Left cardiac atrium (tissue), 4 donors: Measurements from ENCODE around the gene VASN. TPM values are rescaled to one million over a fixed set of nuclear protein-coding genes. Genes with fewer than 3 reads are reported as not detected.

Experiments used
- ATAC-seq, 2 donors: fragments of 200-7000 bp; cut with Tn5 transposase; one replicate each; pipeline ENCODE4 v1.9.1; 2020; ENCODE audit warnings: mild to moderate bottlenecking in 2 of 2, moderate library complexity in 2 of 2
- DNase-seq: peaks from one replicate; pipeline ENCODE4 v3.0.0-alpha.2; 2020
- intact Hi-C, 2 donors: fragments of 100-400 bp; cut with DNase I; formaldehyde crosslinking; loops; one replicate each; pipeline versions ENCODE4 v1.14.1 to v1.15.1; 2022 to 2023
- total RNA-seq, 2 donors: library from RNA; stranded (reverse); fragmentation: NEBNext Ultra II Directional; extraction: Animal tissue kit (Norgen Biotek cat#: 25700); gene quantifications; one replicate each; pipeline ENCODE4 v1.2.1, GENCODE V29; 2021
- donor health status: DM: no; HTN: yes; CAD: no.
- donor health status: DM: no; HTN: yes; CAD: no; lungs with severe emphysema.
- donor health status: DM: yes; HTN: yes; CAD: no.
- donor health status: Dilated cardiomyopathy.

Gene VASN
- total RNA-seq, 2 donors from 2014 or later = 10.6 to 20.0 TPM

DNA sequence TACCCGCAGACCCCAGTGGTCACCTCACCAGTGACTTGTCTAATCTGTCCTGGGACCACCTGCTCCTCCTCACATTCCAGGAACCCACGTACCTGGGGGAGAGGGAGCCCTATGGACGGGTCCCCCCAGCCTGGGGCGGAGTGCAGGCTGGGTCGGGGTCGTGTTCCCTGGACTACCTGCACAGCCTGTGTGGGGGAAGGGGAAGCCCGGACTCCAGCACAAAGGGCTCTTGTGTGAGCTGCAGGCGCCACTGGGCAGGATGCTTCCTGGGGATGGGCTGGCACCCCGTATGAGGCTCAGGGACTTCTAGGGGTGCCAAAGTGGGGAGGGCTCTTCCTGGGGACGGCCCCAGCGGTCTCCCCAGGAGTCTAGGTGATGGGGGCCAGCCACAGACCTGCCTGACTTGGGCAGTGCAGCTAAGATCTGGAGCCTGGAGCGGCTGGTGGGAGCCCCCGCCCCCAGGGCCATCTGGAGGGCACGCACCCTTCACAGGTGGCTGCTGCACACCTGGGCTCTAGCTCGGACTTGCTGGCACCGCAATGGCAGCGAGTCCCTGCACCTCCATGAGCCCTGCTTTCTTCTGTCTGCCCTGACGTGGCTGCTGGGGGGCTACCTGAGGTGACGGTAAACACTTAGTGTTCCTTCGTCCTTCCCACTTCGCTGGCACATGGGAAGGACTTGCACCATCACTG, 7.5 kb downstream of the VASN start:
- ATAC-seq (no peak), DNase-seq (no peak)
- intact Hi-C loops = no loop called here

DNA sequence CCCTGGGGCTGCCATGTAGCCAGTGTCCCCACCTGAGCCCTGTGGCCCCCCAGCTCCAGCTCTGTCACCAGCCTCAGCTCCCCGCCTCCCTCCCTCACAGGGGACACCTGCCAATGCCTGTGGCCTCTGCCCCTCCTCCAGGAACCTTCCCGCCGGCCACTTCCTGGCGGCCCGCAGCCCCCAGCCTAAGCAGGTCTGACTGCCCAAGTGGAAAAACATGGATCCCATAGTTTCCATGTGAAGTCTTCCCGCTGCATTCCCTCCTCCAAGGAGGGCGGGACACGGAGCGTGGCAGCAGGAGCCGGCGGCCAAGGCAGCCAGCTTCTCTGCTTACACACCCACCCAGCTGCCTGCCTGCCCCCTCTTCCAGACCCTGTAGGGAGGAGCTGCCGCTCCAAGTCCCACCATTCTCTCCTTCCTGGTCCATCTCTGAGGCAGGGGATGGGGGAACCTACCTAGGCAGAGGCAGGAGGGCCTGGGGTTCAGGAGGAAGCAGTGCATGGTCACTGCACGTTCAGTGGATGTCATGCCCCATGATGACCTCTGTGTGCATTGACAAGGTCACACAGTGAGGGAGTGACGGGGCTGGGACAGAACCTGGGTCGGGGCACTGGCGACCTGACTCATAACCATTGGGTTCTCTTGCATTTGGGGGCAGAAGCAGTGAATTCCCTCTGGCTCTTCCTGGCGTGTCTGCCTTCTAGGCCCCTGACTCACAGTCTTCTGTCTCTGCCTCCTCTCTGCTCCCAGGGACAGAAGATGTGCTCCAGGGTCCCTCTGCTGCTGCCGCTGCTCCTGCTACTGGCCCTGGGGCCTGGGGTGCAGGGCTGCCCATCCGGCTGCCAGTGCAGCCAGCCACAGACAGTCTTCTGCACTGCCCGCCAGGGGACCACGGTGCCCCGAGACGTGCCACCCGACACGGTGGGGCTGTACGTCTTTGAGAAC, 8.7 kb downstream of the VASN start:
- intact Hi-C loops = no loop called here
- no peak for ATAC-seq
- DNase-seq = peak; percentile 24

DNA sequence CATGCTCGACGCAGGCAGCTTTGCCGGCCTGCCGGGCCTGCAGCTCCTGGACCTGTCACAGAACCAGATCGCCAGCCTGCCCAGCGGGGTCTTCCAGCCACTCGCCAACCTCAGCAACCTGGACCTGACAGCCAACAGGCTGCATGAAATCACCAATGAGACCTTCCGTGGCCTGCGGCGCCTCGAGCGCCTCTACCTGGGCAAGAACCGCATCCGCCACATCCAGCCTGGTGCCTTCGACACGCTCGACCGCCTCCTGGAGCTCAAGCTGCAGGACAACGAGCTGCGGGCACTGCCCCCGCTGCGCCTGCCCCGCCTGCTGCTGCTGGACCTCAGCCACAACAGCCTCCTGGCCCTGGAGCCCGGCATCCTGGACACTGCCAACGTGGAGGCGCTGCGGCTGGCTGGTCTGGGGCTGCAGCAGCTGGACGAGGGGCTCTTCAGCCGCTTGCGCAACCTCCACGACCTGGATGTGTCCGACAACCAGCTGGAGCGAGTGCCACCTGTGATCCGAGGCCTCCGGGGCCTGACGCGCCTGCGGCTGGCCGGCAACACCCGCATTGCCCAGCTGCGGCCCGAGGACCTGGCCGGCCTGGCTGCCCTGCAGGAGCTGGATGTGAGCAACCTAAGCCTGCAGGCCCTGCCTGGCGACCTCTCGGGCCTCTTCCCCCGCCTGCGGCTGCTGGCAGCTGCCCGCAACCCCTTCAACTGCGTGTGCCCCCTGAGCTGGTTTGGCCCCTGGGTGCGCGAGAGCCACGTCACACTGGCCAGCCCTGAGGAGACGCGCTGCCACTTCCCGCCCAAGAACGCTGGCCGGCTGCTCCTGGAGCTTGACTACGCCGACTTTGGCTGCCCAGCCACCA, 9.7 kb downstream of the VASN start:
- DNase-seq = no peak
- intact Hi-C loops = no loop called here
- no peak for ATAC-seq

DNA sequence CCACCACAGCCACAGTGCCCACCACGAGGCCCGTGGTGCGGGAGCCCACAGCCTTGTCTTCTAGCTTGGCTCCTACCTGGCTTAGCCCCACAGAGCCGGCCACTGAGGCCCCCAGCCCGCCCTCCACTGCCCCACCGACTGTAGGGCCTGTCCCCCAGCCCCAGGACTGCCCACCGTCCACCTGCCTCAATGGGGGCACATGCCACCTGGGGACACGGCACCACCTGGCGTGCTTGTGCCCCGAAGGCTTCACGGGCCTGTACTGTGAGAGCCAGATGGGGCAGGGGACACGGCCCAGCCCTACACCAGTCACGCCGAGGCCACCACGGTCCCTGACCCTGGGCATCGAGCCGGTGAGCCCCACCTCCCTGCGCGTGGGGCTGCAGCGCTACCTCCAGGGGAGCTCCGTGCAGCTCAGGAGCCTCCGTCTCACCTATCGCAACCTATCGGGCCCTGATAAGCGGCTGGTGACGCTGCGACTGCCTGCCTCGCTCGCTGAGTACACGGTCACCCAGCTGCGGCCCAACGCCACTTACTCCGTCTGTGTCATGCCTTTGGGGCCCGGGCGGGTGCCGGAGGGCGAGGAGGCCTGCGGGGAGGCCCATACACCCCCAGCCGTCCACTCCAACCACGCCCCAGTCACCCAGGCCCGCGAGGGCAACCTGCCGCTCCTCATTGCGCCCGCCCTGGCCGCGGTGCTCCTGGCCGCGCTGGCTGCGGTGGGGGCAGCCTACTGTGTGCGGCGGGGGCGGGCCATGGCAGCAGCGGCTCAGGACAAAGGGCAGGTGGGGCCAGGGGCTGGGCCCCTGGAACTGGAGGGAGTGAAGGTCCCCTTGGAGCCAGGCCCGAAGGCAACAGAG, 10.5 kb downstream of the VASN start:
- no peak for ATAC-seq
- DNase-seq = no peak
- intact Hi-C loops = no loop called here

DNA sequence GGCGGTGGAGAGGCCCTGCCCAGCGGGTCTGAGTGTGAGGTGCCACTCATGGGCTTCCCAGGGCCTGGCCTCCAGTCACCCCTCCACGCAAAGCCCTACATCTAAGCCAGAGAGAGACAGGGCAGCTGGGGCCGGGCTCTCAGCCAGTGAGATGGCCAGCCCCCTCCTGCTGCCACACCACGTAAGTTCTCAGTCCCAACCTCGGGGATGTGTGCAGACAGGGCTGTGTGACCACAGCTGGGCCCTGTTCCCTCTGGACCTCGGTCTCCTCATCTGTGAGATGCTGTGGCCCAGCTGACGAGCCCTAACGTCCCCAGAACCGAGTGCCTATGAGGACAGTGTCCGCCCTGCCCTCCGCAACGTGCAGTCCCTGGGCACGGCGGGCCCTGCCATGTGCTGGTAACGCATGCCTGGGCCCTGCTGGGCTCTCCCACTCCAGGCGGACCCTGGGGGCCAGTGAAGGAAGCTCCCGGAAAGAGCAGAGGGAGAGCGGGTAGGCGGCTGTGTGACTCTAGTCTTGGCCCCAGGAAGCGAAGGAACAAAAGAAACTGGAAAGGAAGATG, 11.2 kb downstream of the VASN start:
- DNase-seq (peak; percentile 21), ATAC-seq (no peak)
- intact Hi-C loops = no loop called here

DNA sequence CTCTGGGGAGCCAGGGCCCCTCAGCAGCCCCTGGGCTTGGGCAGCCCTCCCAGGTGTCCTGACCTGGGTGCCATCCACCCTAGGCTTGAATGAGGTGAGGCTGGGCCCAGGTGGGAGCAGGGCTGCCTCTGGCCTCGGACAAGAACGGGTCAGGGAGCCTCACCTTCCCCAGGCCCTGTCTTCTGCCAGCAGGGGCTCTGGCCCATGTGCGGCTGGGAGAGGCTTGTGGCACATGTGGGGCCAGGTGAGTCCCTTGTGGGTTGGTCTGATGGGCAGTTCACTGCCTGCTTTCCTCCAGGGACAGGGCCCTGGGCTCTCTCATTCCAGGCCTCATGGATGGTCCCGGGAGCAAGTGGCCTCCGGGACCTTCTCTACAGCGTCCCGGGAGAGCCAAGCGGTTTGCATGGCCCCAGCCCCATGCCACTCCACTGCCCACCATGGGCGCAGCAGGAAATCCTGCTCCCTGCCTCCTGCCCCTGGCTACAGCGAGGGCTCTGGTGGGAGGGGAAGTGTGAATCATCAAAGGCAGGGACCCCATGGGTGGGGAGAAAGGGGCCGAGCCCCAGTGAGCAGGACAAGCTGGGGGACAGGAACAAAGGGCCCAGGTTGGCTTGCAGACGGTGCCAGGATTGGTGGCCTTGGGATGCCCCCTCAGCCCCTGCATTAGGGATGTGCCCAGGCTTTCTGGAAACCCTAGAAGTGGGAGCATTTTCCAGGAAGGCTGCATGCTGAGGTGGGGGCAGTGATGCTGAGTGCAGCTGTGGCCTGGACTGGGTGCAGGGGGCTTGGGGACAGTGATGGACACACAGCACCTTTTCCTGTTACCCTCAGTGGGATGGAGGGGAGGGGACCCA, 12.2 kb downstream of the VASN start:
- no peak for ATAC-seq
- DNase-seq = peak; percentile 23
- intact Hi-C loops = no loop called here

DNA sequence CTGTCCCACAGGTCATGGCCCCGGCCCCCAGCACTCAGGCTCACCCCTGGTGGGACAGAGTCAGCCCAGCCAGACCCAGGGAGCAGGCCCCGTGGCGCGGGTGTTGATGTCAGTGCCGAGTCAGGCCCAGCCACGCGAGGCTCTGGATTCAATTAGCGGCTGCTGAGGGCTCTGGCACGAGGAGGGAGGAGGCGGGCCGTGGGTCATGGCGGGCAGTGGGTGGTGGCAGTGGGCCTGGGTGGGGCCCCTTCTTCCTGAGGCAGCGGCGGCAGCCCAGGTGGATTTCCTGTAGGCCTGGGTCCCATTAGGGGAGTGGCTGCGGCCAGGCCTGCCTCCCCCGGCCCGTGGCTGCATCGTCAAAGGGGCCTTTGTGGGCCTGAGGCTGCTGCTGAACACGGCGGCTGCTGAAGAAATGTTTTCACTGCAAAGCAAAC, 12.9 kb downstream of the VASN start:
- peak in 1 of 2 donors; percentile 5 for ATAC-seq
- intact Hi-C loops = no loop called here
- DNase-seq = peak; percentile 52

DNA sequence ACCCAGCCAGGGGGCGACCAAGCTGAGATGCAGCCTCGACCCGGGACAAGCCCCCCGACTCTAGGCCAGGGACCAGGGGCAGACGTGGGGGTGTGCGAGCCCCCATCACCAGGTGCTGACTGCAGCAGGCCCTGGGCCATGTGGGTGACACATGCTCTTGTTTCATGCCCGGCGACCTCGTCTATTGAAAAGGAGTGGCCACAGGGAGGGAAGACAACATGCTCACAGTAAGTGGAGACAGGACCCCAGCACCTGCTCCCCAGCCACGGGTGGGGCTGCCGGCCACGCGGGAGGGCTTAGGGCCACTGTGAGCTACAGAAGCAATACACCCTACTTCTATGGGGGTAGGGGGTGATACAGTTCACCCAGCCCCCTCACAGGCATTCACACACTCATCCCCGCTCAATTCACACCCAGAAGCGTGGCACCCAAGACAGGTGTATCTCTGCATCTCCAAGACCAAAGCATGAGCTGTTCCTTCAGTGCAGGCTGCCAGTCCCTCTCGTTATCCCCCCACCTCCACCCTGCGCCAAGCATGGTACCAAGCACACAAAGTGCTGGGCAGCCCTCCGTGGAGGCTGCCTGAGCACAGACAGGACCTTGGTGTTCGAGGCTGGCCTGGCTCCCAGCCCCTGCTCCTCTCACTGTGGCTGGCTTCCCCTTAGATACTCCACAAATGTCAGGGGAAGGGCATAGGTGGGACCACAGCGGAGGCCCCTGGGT, 13.6 kb downstream of the VASN start:
- ATAC-seq = no peak
- intact Hi-C loops = no loop called here
- peak; percentile 19 for DNase-seq

DNA sequence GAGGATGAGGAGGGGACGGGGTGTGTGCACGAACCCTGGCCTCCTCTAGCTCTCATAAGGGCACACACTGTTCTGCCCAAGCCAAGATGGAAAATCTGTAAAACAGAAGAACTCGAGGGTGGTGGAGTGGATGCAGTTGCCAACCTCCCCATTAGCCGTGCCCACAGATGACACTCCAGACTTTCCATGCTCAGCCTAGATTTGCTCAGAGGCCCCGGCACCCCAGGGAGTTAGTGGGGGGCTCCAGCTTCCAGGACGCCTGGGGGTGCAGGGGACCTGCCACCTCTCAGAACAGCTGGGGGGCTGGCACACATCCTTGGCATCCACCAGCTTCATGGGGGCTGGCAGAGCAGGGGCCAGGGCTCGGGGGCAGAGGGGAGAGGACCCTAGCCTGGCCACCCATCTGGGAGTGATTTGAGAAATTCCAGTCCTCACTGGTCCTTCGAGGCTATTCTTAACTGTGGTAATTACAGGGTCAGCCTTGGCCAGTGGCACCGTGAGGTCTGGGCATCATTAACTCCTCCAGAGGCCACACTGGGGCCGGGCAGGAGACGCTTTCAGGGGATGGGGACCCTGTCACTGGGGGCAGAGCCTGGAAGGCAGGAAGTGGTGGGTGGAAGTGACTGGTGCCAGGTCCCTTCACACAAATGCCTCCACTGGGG, 14.3 kb downstream of the VASN start:
- peak; percentile 23 for DNase-seq
- intact Hi-C loops = no loop called here

DNA sequence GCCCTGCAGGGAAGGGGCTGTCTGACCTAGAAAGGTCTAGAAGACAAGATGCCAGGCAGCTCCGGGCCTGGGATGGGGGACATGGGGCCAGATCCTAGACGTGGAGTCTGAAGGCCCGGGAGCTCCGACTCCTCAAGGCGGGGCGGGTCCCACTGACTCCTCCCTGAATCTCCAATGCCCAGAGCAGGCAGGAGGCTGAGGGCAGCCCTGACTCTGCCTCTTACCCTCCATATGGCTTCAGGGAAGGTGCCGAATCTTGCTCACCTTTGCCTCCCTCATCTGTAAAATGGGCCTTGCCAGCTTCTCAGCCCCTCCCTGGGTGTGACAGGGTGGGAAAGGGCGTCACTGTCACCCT, 14.8 kb downstream of the VASN start:
- peak; percentile 14 to 29 for ATAC-seq
- intact Hi-C loops = no loop called here
- DNase-seq = peak; percentile 43

More for the DNA sequence above, 14.3 kb downstream of the VASN start:
- no peak for ATAC-seq

DNA sequence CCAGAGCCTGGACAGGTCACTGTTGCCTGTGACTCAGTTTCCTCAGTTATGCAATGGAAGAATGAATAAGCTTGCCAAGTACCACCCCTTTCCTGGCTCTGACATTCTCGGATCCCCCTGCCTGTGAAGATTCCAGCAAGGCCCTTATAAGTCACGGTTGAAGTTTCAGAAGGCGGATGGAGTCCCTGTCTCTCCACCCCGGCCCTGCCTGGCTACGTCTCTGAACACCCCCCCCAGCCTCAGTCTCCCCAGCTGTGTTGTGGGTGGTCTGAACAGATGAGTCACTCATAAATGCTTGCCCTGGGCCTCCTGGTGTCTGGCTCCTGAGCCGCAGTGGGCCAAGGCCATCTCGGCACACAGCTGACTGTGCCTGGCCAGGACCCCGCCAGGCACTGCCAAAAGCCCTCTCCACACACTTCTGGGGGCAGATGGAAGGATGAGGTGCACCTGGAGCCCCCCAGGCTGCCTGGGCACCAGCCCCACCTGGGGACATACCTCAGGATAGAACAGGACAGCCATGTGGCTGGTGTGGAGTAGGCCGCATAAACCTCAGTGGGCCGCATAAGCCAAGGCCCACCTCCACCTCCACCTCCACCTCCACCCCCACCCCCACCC, 15.4 kb downstream of the VASN start:
- intact Hi-C loops = no loop called here
- DNase-seq (peak; percentile 28), ATAC-seq (peak in 1 of 2 donors; percentile 14)

DNA sequence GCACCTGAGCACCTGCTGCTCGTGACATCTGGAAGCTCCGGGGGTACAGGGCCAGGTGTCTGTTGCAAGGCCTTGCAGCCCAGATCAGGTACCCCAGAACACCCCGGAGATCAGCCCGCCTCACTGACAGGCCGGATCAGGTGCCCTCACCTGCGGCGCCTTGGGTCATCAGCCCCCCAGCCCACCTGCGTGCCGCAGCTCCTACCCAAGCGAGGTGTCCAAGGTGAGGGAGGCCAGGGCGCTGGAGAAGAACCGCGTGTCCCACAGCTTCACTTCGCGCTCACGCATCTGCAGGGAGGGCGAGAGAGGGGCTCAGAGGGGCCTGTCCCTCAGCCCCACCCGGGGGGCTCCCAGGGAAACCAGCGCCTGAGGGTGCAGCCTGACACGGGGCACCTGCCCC, 16.1 kb downstream of the VASN start:
- intact Hi-C loops = no loop called here
- DNase-seq = peak; percentile 16
- ATAC-seq = no peak

DNA sequence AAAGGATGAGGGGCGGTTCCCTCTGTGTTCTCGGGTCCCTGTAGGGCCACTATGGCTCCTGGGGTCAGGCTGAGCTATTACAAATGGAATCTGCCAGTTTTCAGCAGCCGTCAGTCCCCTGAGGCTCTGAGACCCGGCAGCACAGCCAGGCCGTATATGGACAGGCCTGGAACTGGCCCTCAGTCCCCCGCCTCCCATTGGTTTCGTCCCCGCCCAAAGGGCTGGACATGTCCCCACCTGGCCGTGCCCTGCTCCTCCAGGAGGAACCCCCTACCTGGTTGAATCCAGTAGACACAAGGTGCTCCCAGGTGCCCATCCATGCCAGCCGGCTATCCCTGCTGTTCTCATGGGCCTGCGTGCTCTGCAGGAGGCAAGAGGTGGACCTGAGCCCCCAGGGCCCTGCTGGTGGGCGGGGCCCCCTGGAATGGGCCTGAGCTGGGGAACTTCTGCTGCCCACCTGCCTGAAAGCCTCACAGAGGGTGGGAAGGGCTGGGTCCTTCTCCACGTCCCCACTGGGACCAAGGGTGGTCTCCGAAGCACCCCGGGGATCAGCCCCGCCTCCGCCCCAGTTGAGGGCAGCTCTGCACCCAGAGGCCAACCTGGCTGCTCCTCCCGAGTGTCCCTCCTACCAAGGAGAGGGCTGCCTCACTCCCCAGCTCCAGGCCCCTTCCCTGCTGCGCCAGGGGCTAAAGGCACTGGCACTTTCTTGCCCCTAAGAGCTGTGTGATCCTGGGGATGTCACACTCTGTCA, 16.8 kb downstream of the VASN start:
- intact Hi-C loops = no loop called here
- DNase-seq (peak; percentile 57), ATAC-seq (peak; percentile 10 to 41)

DNA sequence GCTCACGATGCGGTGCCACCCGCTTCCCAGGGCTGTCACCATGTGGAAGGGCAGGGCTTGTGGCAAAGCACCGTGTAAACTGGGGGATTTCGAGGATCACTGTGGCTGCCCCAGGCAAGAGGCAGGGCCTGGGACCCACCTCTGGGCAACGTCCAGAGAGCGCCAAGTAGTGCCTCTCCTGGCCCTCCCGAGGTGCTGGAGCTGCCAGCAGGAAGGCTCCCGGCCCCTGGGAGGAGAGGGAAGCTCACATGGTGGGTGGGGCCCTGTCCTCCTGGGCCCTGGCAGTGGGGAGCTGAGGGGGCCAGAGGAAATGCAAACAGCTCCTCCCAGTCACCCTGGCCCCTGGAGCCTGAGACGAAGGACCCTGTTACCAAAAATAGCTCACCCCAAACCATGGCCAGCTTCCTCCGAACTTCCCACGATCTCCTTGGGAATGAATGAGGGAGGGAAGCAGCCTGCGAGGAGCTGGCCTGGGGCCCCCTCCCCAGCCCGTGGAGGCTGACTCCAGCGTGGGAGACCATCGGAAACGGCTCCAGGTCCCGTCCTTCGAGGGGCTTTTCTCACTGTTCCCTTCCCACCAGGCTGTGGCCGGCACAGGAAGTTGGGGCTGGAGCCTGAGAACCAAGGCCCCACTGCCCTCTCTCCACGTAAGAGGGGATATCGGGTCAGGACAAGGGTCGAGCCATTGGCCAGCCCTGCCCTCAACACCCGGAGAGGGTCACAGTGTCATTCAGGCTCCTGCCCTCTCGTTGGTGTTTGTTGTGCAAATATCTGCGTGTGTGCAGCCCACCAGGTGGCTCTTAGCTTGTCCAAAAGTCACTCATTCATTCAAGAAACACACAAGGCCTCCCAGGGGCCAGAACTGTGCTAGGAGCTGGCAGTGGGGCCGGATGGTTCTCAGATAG, 17.7 kb downstream of the VASN start:
- peak; percentile 27 for DNase-seq
- intact Hi-C loops = no loop called here
- peak in 1 of 2 donors; percentile 7 for ATAC-seq
